Activated naive CD4-positive, alpha-beta T cell treated with anti-CD3 and anti-CD28 coated beads for 36 hours (primary cell): ENCODE measurements around the gene PYDC1. TPM values are rescaled to one million over a fixed set of nuclear protein-coding genes. Genes with fewer than 3 reads are reported as not detected.

Experiments
- CTCF ChIA-PET: fragments of 350-600 bp; sonication (Branson Sonifier 250); formaldehyde crosslinking; loops from one replicate; lab custom pipeline; 2021; ENCODE audit warnings: antibody characterized with exemption; lab: Charles Lee
- DNase-seq: peaks from one replicate; pipeline ENCODE4 v3.0.0-alpha.2; 2020
- H3K27ac Mint-ChIP-seq: one replicate; pipeline ENCODE4 v1.8.0; 2021; ENCODE audit warnings: mild to moderate bottlenecking, mixed read lengths
- H3K27me3 Mint-ChIP-seq: one replicate; pipeline ENCODE4 v1.8.0; 2021; ENCODE audit warnings: low read depth, mixed read lengths
- H3K36me3 Mint-ChIP-seq: one replicate; pipeline ENCODE4 v1.8.0; 2021; ENCODE audit warnings: low read depth, mixed read lengths
- H3K4me1 Mint-ChIP-seq: one replicate; pipeline ENCODE4 v1.8.0; 2021; ENCODE audit warnings: low read depth, mixed read lengths
- H3K4me3 Mint-ChIP-seq: one replicate; pipeline ENCODE4 v1.8.0; 2021; ENCODE audit warnings: mild to moderate bottlenecking, moderate library complexity, mixed read lengths
- H3K9me3 Mint-ChIP-seq: one replicate; pipeline ENCODE4 v1.8.0; 2021; ENCODE audit warnings: mixed read lengths
- intact Hi-C: fragments of 100-400 bp; cut with micrococcal nuclease; formaldehyde crosslinking; loops from one replicate; pipeline ENCODE4 v1.15.1; 2023
- total RNA-seq, 2 experiments: library from RNA; stranded (reverse); gene quantifications; one replicate each; pipeline ENCODE4 v1.2.3, GENCODE V29; 2021

The PYDC1 gene
- total RNA-seq, 2 experiments from 2014 or later = not detected

GRCh38 chr16:31190818-31191444 is 26.0 kb downstream of the PYDC1 start:
- CTCF ChIA-PET = no interaction called here

GRCh38 chr16:31190061-31190460 is 26.9 kb downstream of the PYDC1 start:
- intact Hi-C loops = no loop called here
- Mint-ChIP-seq H3K27me3 (no peaks in the 10 kb centered on the region), H3K9me3 (no peaks in the 10 kb centered on the region), H3K4me1 (peaks cover 69% of the 10 kb centered on the region), H3K4me3 (no peak overlapping the region), H3K27ac (peak overlapping the region; percentile 51), H3K36me3 (peaks cover 90% of the 10 kb centered on the region)
- CTCF ChIA-PET = no interaction called here
- no peak for DNase-seq

More at GRCh38 chr16:31190818-31191444, 26.0 kb downstream of the PYDC1 start:
- intact Hi-C loops = no loop called here
- Mint-ChIP-seq H3K4me1 (peaks cover 60% of the 10 kb centered on the region), H3K27me3 (no peaks in the 10 kb centered on the region), H3K36me3 (peaks cover 88% of the 10 kb centered on the region), H3K4me3 (no peak overlapping the region), H3K27ac (peak overlapping the region; percentile 42), H3K9me3 (no peaks in the 10 kb centered on the region)
- DNase-seq = no peak

GRCh38 chr16:31189412-31189778 is 27.5 kb downstream of the PYDC1 start:
- CTCF ChIA-PET = no interaction called here
- Mint-ChIP-seq H3K36me3 (peaks cover 91% of the 10 kb centered on the region), H3K9me3 (no peaks in the 10 kb centered on the region), H3K4me3 (no peak overlapping the region), H3K27ac (peak overlapping the region; percentile 56), H3K4me1 (peaks cover 74% of the 10 kb centered on the region), H3K27me3 (no peaks in the 10 kb centered on the region)
- DNase-seq = no peak
- intact Hi-C loops = no loop called here

GRCh38 chr16:31188450-31189411 is 28.2 kb downstream of the PYDC1 start:
- H3K27ac Mint-ChIP-seq = peak overlapping the region; percentile 56
- no peak overlapping the region for H3K4me3 Mint-ChIP-seq
- CTCF ChIA-PET = interaction anchor here (0.5 kb wide), 1 partner anchor 266 kb away, joined by 3 read pairs; no protein-coding TSS in a partner anchor
- H3K36me3 Mint-ChIP-seq = peaks cover 88% of the 10 kb centered on the region
- H3K27me3 Mint-ChIP-seq = no peaks in the 10 kb centered on the region
- H3K4me1 Mint-ChIP-seq = peaks cover 79% of the 10 kb centered on the region
- intact Hi-C loops = no loop called here
- no peaks in the 10 kb centered on the region for H3K9me3 Mint-ChIP-seq
- no peak for DNase-seq

- Mint-ChIP-seq H3K4me3 (no peak overlapping the region), H3K27me3 (no peaks in the 10 kb centered on the region), H3K9me3 (no peaks in the 10 kb centered on the region), H3K36me3 (peaks cover 90% of the 10 kb centered on the region), H3K4me1 (peaks cover 84% of the 10 kb centered on the region), H3K27ac (peak overlapping the region; percentile 24)
- CTCF ChIA-PET = interaction anchor here (1.4 kb wide), 1 partner anchor 194 kb away, joined by 3 read pairs; no protein-coding TSS in a partner anchor
- intact Hi-C loops = no loop called here
- no peak for DNase-seq
These were observed 29.1 kb downstream of the PYDC1 start for GRCh38 chr16:31187808-31188189.

- H3K4me1 Mint-ChIP-seq = peaks cover 88% of the 10 kb centered on the region
- peak overlapping the region; percentile 67 for H3K27ac Mint-ChIP-seq
- no peak for DNase-seq
- CTCF ChIA-PET = interaction anchor here (1.4 kb wide), 1 partner anchor 195 kb away, joined by 3 read pairs; no protein-coding TSS in a partner anchor
- no peaks in the 10 kb centered on the region for H3K9me3 Mint-ChIP-seq
- intact Hi-C loops = no loop called here
- H3K4me3 Mint-ChIP-seq = no peak overlapping the region
- no peaks in the 10 kb centered on the region for H3K27me3 Mint-ChIP-seq
- H3K36me3 Mint-ChIP-seq = peaks cover 93% of the 10 kb centered on the region
These were observed 29.8 kb downstream of the PYDC1 start for GRCh38 chr16:31186930-31187807.

GRCh38 chr16:31186176-31186575 is 30.8 kb downstream of the PYDC1 start:
- H3K27ac Mint-ChIP-seq = peak overlapping the region; percentile 80
- no peaks in the 10 kb centered on the region for H3K9me3 Mint-ChIP-seq
- DNase-seq = no peak
- H3K4me1 Mint-ChIP-seq = peaks cover 83% of the 10 kb centered on the region
- CTCF ChIA-PET = no interaction called here
- peaks cover 95% of the 10 kb centered on the region for H3K36me3 Mint-ChIP-seq
- intact Hi-C loops = no loop called here
- no peaks in the 10 kb centered on the region for H3K27me3 Mint-ChIP-seq
- H3K4me3 Mint-ChIP-seq = no peak overlapping the region

GRCh38 chr16:31185339-31185738 is 31.6 kb downstream of the PYDC1 start:
- H3K27ac Mint-ChIP-seq = peak overlapping the region; percentile 80
- CTCF ChIA-PET = no interaction called here
- intact Hi-C loops = no loop called here
- peak overlapping the region; percentile 35 for H3K4me3 Mint-ChIP-seq
- H3K27me3 Mint-ChIP-seq = no peaks in the 10 kb centered on the region
- peaks cover 77% of the 10 kb centered on the region for H3K4me1 Mint-ChIP-seq
- H3K36me3 Mint-ChIP-seq = peaks cover 94% of the 10 kb centered on the region
- DNase-seq = no peak
- no peaks in the 10 kb centered on the region for H3K9me3 Mint-ChIP-seq

GRCh38 chr16:31184888-31185287 is 32.0 kb downstream of the PYDC1 start:
- intact Hi-C loops = no loop called here
- Mint-ChIP-seq H3K36me3 (peaks cover 92% of the 10 kb centered on the region), H3K4me1 (peaks cover 72% of the 10 kb centered on the region), H3K27ac (peak overlapping the region; percentile 31), H3K4me3 (peak overlapping the region; percentile 23), H3K9me3 (no peaks in the 10 kb centered on the region), H3K27me3 (no peaks in the 10 kb centered on the region)
- no peak for DNase-seq
- CTCF ChIA-PET = no interaction called here

GRCh38 chr16:31183432-31184428 is 33.2 kb downstream of the PYDC1 start:
- Mint-ChIP-seq H3K9me3 (no peaks in the 10 kb centered on the region), H3K27ac (peak overlapping the region; percentile 67), H3K4me3 (peak overlapping the region; percentile 56), H3K36me3 (peaks cover 80% of the 10 kb centered on the region), H3K4me1 (peaks cover 66% of the 10 kb centered on the region), H3K27me3 (no peaks in the 10 kb centered on the region)
- CTCF ChIA-PET = interaction anchor here (0.5 to 0.8 kb wide), 2 partner anchors 17 to 24 kb away, joined by 4 read pairs; no protein-coding TSS in a partner anchor
- DNase-seq = no peak
- intact Hi-C loops = no loop called here

- Mint-ChIP-seq H3K4me1 (peaks cover 65% of the 10 kb centered on the region), H3K9me3 (peaks cover 2% of the 10 kb centered on the region), H3K4me3 (peak overlapping the region; percentile 99), H3K27ac (peak overlapping the region; percentile 100), H3K36me3 (peaks cover 67% of the 10 kb centered on the region), H3K27me3 (no peaks in the 10 kb centered on the region)
- DNase-seq = no peak
- intact Hi-C loops = no loop called here
- CTCF ChIA-PET = interaction anchor here (0.8 to 0.9 kb wide), 2 partner anchors 40 to 197 kb away, joined by 3 read pairs; no protein-coding TSS in a partner anchor
These were observed 34.5 kb downstream of the PYDC1 start for GRCh38 chr16:31182391-31182790.
